Endothelial cell of umbilical vein (primary cell): ENCODE data around the gene DPH6. TPM values are rescaled to one million over a fixed set of nuclear protein-coding genes. Genes with fewer than 3 reads are reported as not detected.
A peak's percentile ranks its signal among the peaks of the same experiment; 100 is the strongest.

ENCODE experiments used
- BruUV-seq: library from RNA; stranded (reverse); fragments of 400-500 nt; replicated peaks from 2 replicates; lab custom pipeline; 2021; lab: Mats Ljungman, UMichigan
- CTCF ChIA-PET: fragments of 300-600, 350-600 bp; sonication (Branson Sonifier 250); formaldehyde crosslinking; loops from one replicate; lab custom pipeline; 2021; ENCODE audit warnings: antibody characterized with exemption, inconsistent platforms; lab: Charles Lee
- POLR2A ChIA-PET: fragments of 300-600, 350-600 bp; sonication (Branson Sonifier 250); formaldehyde crosslinking; loops from one replicate; lab custom pipeline; 2021; ENCODE audit warnings: antibody characterized with exemption, inconsistent platforms; lab: Charles Lee
- DNase-seq: peaks from one replicate; pipeline ENCODE4 v3.0.0-alpha.2; 2011; ENCODE audit warnings: low read depth, low spot score
- FAIRE-seq: peaks from 2 replicates; lab custom pipeline; 2011; peaks lifted over from hg19 to GRCh38; lab: Jason Lieb, UNC
- H2AFZ ChIP-seq: 2 replicates; pipeline ENCODE4 v1.6.0; 2012; ENCODE audit warnings: low read depth, low read length, control low read depth, inconsistent platforms
- H3K27ac ChIP-seq: 2 replicates; pipeline ENCODE4 v1.5.1; 2011; ENCODE audit warnings: low read depth, mild to moderate bottlenecking, control low read depth, low read length, moderate library complexity; ENCODE audit not compliant: insufficient read depth
- H3K27me3 ChIP-seq, 2 experiments: 2 replicates each; pipeline versions ENCODE4 v1.6.0 to v1.6.1; 2011; ENCODE audit warnings: low read length in 2 of 2, mixed read lengths in 1 of 2; ENCODE audit not compliant: control insufficient read depth in 2 of 2, insufficient read depth in 2 of 2
- H3K36me3 ChIP-seq, 2 experiments: 2 replicates in 1 of 2; 3 replicates in 1 of 2; pipeline ENCODE4 v1.5.1; 2011; ENCODE audit warnings: low read length in 2 of 2, mild to moderate bottlenecking in 1 of 2, moderate library complexity in 1 of 2; ENCODE audit not compliant: control insufficient read depth in 2 of 2, insufficient read depth in 2 of 2; ENCODE audit errors: extremely low read depth in 1 of 2
- H3K4me1 ChIP-seq: 3 replicates; pipeline ENCODE4 v1.5.1; 2011; ENCODE audit warnings: mild to moderate bottlenecking, low read length; ENCODE audit not compliant: control insufficient read depth, insufficient read depth; ENCODE audit errors: extremely low read depth
- H3K4me2 ChIP-seq: 2 replicates; pipeline ENCODE4 v1.6.1; 2011; ENCODE audit warnings: low read length, control low read depth, mixed read lengths; ENCODE audit not compliant: insufficient read depth
- H3K4me3 ChIP-seq, 3 experiments: fragments of 200-600 bp in 1 of 3; sonication (generic), shearing (Covaris generic) in 1 of 3; replicated peaks in 1 of 3; 2 replicates each; pipeline ENCODE4 v1.5.1; 2011 to 2016; ENCODE audit warnings: control low read depth in 3 of 3, low read length in 3 of 3, mild to moderate bottlenecking in 2 of 3, inconsistent platforms in 1 of 3, low read depth in 1 of 3, moderate library complexity in 1 of 3; ENCODE audit not compliant: insufficient read depth in 1 of 3
- H3K79me2 ChIP-seq: 2 replicates; pipeline ENCODE4 v1.6.0; 2012; ENCODE audit warnings: low read length, inconsistent platforms; ENCODE audit not compliant: control insufficient read depth, insufficient read depth
- H3K9ac ChIP-seq: replicated peaks from 2 replicates; pipeline ENCODE3; 2011; ENCODE audit warnings: low read length, control low read depth; ENCODE audit not compliant: insufficient read depth; ENCODE audit errors: extremely low read depth
- H3K9me1 ChIP-seq: replicated peaks from 3 replicates; pipeline ENCODE4 v1.6.0; 2011; ENCODE audit warnings: mild to moderate bottlenecking, low read length; ENCODE audit not compliant: control insufficient read depth, insufficient read depth; ENCODE audit errors: extremely low read depth
- H3K9me3 ChIP-seq: replicated peaks from 2 replicates; pipeline ENCODE4 v1.5.1; 2012; ENCODE audit warnings: low read length, inconsistent platforms; ENCODE audit not compliant: control insufficient read depth, insufficient read depth
- H4K20me1 ChIP-seq: replicated peaks from 2 replicates; pipeline ENCODE3; 2011; ENCODE audit warnings: mild to moderate bottlenecking, low read length; ENCODE audit not compliant: control insufficient read depth, insufficient read depth; ENCODE audit errors: extremely low read depth
- CTCF ChIP-seq, 2 donors: IDR thresholded peaks; 1 replicate in 1 of 2; 2 replicates in 1 of 2; pipeline ENCODE4 v1.5.1; 2011; ENCODE audit warnings: low read length in 2 of 2, mild to moderate bottlenecking in 2 of 2, moderate library complexity in 2 of 2, control low read depth in 1 of 2, inconsistent platforms in 1 of 2, low read depth in 1 of 2; ENCODE audit not compliant: insufficient read depth in 1 of 2; ENCODE audit errors: extremely low read depth in 1 of 2
- EZH2 ChIP-seq: IDR thresholded peaks from 2 replicates; pipeline ENCODE4 v1.6.1; 2012; ENCODE audit warnings: borderline replicate concordance, low read depth, mild to moderate bottlenecking, moderate library complexity, low read length, inconsistent platforms; ENCODE audit not compliant: severe bottlenecking
- FOS ChIP-seq: IDR thresholded peaks from 2 replicates; pipeline ENCODE4 v1.6.1; 2011; ENCODE audit warnings: mild to moderate bottlenecking, low read length, moderate library complexity, borderline replicate concordance; ENCODE audit not compliant: insufficient read depth
- GATA2 ChIP-seq: IDR thresholded peaks from 2 replicates; pipeline ENCODE4 v1.7.0; 2011; ENCODE audit warnings: low read depth, mild to moderate bottlenecking, moderate library complexity, mixed read lengths, low read length; ENCODE audit not compliant: insufficient read length, insufficient read depth
- JUN ChIP-seq: IDR thresholded peaks from 2 replicates; pipeline ENCODE4 v1.6.1; 2011; ENCODE audit warnings: borderline replicate concordance, low read depth; ENCODE audit not compliant: insufficient read length, insufficient read depth
- MAX ChIP-seq: IDR thresholded peaks from 2 replicates; pipeline ENCODE4 v1.6.1; 2011; ENCODE audit not compliant: insufficient read depth, insufficient read length
- MYC ChIP-seq: IDR thresholded peaks from one replicate; pipeline ENCODE4 v1.6.1; 2011; ENCODE audit warnings: mild to moderate bottlenecking, low read depth, low read length
- POLR2A ChIP-seq: IDR thresholded peaks from 2 replicates; pipeline ENCODE4 v1.6.1; 2012; ENCODE audit warnings: low read depth, mild to moderate bottlenecking, control low read depth, low read length
- POLR2AphosphoS5 ChIP-seq: IDR thresholded peaks from 2 replicates; pipeline ENCODE4 v1.6.1; 2012; ENCODE audit warnings: low read depth, mild to moderate bottlenecking, control low read depth, low read length, moderate library complexity; ENCODE audit not compliant: insufficient read depth
- dilution Hi-C: fragments of 300-500 bp; cut with MboI; formaldehyde crosslinking; loops from one replicate; pipeline ENCODE4 v1.15.0; 2019; ENCODE audit warnings: low sequenced_read_pairs; ENCODE audit not compliant: extremely low pct_ligation_motif_present
- intact Hi-C: fragments of 100-400 bp; cut with micrococcal nuclease; formaldehyde crosslinking; loops from one replicate; pipeline ENCODE4 v1.10.0; 2022
- polyA plus RNA-seq, 4 experiments: library from polyadenylated mRNA; depleted of rRNA in 3 of 4; stranded (reverse) in 3 of 4; unstranded in 1 of 4; fragments of >200 nt; gene quantifications; 2 replicates each; pipeline versions ENCODE4 v1.2.1 to v1.2.3, GENCODE V29; 2011 to 2012; ENCODE audit warnings: missing spikeins in 1 of 4
- total RNA-seq: library from RNA; stranded (reverse); gene quantifications from 2 replicates; pipeline ENCODE4 v1.2.3, GENCODE V29; 2021

DPH6 gene
- total and polyA plus RNA-seq, 2 donors (not counting 3 experiments of a cell fraction or from before 2014, with no cell fraction given) = 4.6 to 10.1 TPM

DNA sequence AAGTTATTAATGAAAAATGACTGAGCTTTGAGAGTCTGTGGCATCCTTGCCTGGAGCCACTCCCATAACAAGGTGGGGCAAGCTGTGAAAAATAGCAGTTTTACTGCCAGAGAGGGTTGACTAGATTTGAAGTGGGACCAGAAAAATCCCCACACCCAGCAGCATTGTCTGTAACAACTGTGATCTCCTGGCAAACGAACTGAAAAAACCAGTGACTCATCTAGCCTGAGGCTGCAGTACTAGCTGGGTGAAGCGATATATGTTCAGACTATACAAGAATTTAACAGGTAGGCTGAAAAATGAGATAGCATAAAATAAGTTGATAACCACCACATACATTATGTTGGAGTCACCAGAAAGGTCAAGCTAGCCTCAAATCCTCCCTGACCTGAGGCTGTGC, 64.0 kb downstream of the DPH6 start:
- H3K27ac ChIP-seq = no peak overlapping the region
- TF ChIP-seq MAX (no peak), MYC (no peak), FOS (peak; percentile 46), POLR2AphosphoS5 (no peak), GATA2 (no peak)
- no peaks in the 10 kb centered on the region for H3K79me2 ChIP-seq
- POLR2A ChIA-PET = no interaction called here
- intact Hi-C loops (no loop called here), dilution Hi-C loops (no loop called here)
- DNase-seq (peak; percentile 67), FAIRE-seq (peak; percentile 59)
- no peaks in the 10 kb centered on the region for H3K27me3 ChIP-seq
- no peak overlapping the region for H2AFZ ChIP-seq
- no peak overlapping the region for H3K4me3 ChIP-seq
- CTCF ChIA-PET = interaction anchor here (1.2 to 1.9 kb wide), 2 partner anchors 20 to 37 kb away, joined by 3 to 12 read pairs; no protein-coding TSS in a partner anchor
- peaks cover 23% of the 10 kb centered on the region for H3K4me1 ChIP-seq
- no peaks in the 10 kb centered on the region for H4K20me1 ChIP-seq
- H3K9me3 ChIP-seq = no peaks in the 10 kb centered on the region
- no peaks in the 10 kb centered on the region for H3K9me1 ChIP-seq
- no peaks in the 10 kb centered on the region for H3K36me3 ChIP-seq
- H3K9ac ChIP-seq = no peak overlapping the region
- no peak overlapping the region for H3K4me2 ChIP-seq
- no TSS peak for BruUV-seq

DNA sequence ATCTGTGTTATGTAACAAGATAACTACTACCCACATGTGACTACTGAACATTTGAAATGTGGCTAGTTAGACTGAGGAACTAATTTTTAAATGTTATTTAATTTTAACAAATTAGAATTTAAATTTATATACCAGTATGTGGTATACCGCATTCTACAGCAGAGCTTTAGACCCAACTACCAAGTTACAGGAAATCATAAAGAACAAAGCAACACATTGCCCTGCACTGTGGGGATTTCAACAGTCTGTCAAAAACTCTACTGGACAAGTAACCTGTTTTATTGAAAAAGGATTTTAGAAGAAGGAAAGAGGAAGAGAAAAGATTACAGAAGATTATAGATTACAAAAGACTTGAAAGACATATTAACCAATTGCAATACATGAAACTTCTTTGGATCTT, 64.9 kb downstream of the DPH6 start:
- BruUV-seq = no TSS peak
- H3K4me2 ChIP-seq = no peak overlapping the region
- H3K79me2 ChIP-seq = no peaks in the 10 kb centered on the region
- H3K36me3 ChIP-seq = no peaks in the 10 kb centered on the region
- FAIRE-seq (no peak), DNase-seq (no peak)
- H3K4me3 ChIP-seq = no peak overlapping the region
- ChIA-PET POLR2A (no interaction called here), CTCF (interaction anchor here (1.9 kb wide), 1 partner anchor 36 kb away, joined by 12 read pairs; no protein-coding TSS in a partner anchor)
- dilution Hi-C loops = no loop called here
- H3K27me3 ChIP-seq = no peaks in the 10 kb centered on the region
- no peak overlapping the region for H2AFZ ChIP-seq
- intact Hi-C loops = no loop called here
- H3K4me1 ChIP-seq = peaks cover 23% of the 10 kb centered on the region
- H3K9me3 ChIP-seq = no peaks in the 10 kb centered on the region
- TF ChIP-seq POLR2AphosphoS5 (no peak), POLR2A (no peak), JUN (no peak), CTCF (IDR thresholded peaks at IDR 0.05; ENCODE audit: extremely low read depth in 1 of 2, insufficient read depth in 1 of 2, low read depth in 1 of 2, low read length in 2 of 2) (no peak), EZH2 (no peak), GATA2 (no peak), MYC (no peak), MAX (no peak), FOS (no peak)
- H3K9ac ChIP-seq = no peak overlapping the region
- no peaks in the 10 kb centered on the region for H3K9me1 ChIP-seq
- no peak overlapping the region for H3K27ac ChIP-seq
- no peaks in the 10 kb centered on the region for H4K20me1 ChIP-seq
